MCF 10A (cell line): Measurements from ENCODE around the gene IFT52. TPM values are rescaled to one million over a fixed set of nuclear protein-coding genes. Genes with fewer than 3 reads are reported as not detected.

Experiments
- BruUV-seq: library from RNA; stranded (reverse); fragments of 400-500 nt; replicated peaks from 2 replicates; lab custom pipeline; 2021; lab: Mats Ljungman, UMichigan
- CTCF ChIA-PET: fragments of 300-600 bp; sonication (Branson Sonifier 250); formaldehyde crosslinking; extraction: SDS; loops from one replicate; lab custom pipeline; 2021; ENCODE audit warnings: antibody characterized with exemption, inconsistent platforms; lab: Yijun Ruan, JAX
- POLR2A ChIA-PET: fragments of 300-600, 350-650 bp; sonication (Branson Sonifier 250); formaldehyde crosslinking; extraction: SDS; loops from one replicate; lab custom pipeline; 2020; ENCODE audit warnings: antibody characterized with exemption, inconsistent platforms; lab: Yijun Ruan, JAX
- DNase-seq: peaks from one replicate; pipeline ENCODE4 v3.0.0-alpha.2; 2018; ENCODE audit not compliant: unreplicated experiment
- H3K27ac Mint-ChIP-seq: one replicate; pipeline ENCODE4 v1.8.0; 2022; ENCODE audit warnings: mild to moderate bottlenecking, low read depth, mixed read lengths; ENCODE audit not compliant: unreplicated experiment
- H3K27me3 Mint-ChIP-seq: one replicate; pipeline ENCODE4 v1.8.0; 2022; ENCODE audit warnings: mixed read lengths; ENCODE audit not compliant: insufficient read depth, unreplicated experiment
- H3K36me3 Mint-ChIP-seq: one replicate; pipeline ENCODE4 v1.8.0; 2022; ENCODE audit warnings: mild to moderate bottlenecking, moderate library complexity, mixed read lengths; ENCODE audit not compliant: insufficient read depth, unreplicated experiment
- H3K4me1 Mint-ChIP-seq: one replicate; pipeline ENCODE4 v1.8.0; 2022; ENCODE audit warnings: mixed read lengths; ENCODE audit not compliant: insufficient read depth, unreplicated experiment
- H3K4me3 Mint-ChIP-seq: one replicate; pipeline ENCODE4 v1.8.0; 2022; ENCODE audit warnings: mild to moderate bottlenecking, moderate library complexity, mixed read lengths; ENCODE audit not compliant: unreplicated experiment
- H3K9me3 Mint-ChIP-seq: one replicate; pipeline ENCODE4 v1.8.0; 2022; ENCODE audit warnings: mixed read lengths; ENCODE audit not compliant: unreplicated experiment
- CTCF ChIP-seq: fragments of 200-600 bp; IDR thresholded peaks from one replicate; pipeline ENCODE4 v1.8.0; 2022; ENCODE audit warnings: antibody characterized with exemption, mild to moderate bottlenecking; ENCODE audit not compliant: unreplicated experiment
- intact Hi-C: fragments of 100-400 bp; cut with micrococcal nuclease; formaldehyde crosslinking; loops from 2 replicates; pipeline ENCODE4 v1.14.1; 2022
- total RNA-seq: library from RNA; stranded (reverse); gene quantifications from 2 replicates; pipeline ENCODE4 v1.2.3, GENCODE V29; 2022

The IFT52 gene
- total RNA-seq, 1 experiment from 2014 or later = 21.8 TPM

- POLR2A ChIA-PET = interaction anchor here (0.6 to 1.0 kb wide), 4 partner anchors 27 to 167 kb away, joined by 3 to 4 read pairs (median 4); no protein-coding TSS in a partner anchor
- CTCF ChIA-PET = interaction anchor here (0.6 to 1.1 kb wide), 8 partner anchors 13 to 206 kb away, joined by 3 to 6 read pairs (median 4); no protein-coding TSS in a partner anchor
- H3K27me3 Mint-ChIP-seq = no peaks in the 10 kb centered on the region
- intact Hi-C loops = no loop called here
- TF ChIP-seq CTCF = no peak
- no peak for DNase-seq
- H3K9me3 Mint-ChIP-seq = peaks cover 14% of the 10 kb centered on the region
- BruUV-seq = no TSS peak
- no peak overlapping the region for H3K27ac Mint-ChIP-seq
- H3K4me3 Mint-ChIP-seq = no peak overlapping the region
- H3K36me3 Mint-ChIP-seq = peaks cover 7% of the 10 kb centered on the region
- H3K4me1 Mint-ChIP-seq = peaks cover 5% of the 10 kb centered on the region
Measured at GRCh38 chr20:43542674-43543073, 48.1 kb upstream of the IFT52 start.

- intact Hi-C loops = no loop called here
- TF ChIP-seq CTCF = no peak
- BruUV-seq = no TSS peak
Measured at GRCh38 chr20:43543138-43543537, 47.6 kb upstream of the IFT52 start.

GRCh38 chr20:43544501-43544900, 46.2 kb upstream of the IFT52 start:
- Mint-ChIP-seq H3K27ac (no peak overlapping the region), H3K36me3 (peaks cover 7% of the 10 kb centered on the region), H3K4me1 (no peaks in the 10 kb centered on the region), H3K4me3 (no peak overlapping the region), H3K9me3 (peaks cover 22% of the 10 kb centered on the region), H3K27me3 (no peaks in the 10 kb centered on the region)
- POLR2A ChIA-PET = no interaction called here
- CTCF ChIA-PET = interaction anchor here (0.7 kb wide), 2 partner anchors 126 to 647 kb away, joined by 3 read pairs; no protein-coding TSS in a partner anchor
- no peak for DNase-seq
- intact Hi-C loops = no loop called here
- no peak for TF ChIP-seq CTCF
- no TSS peak for BruUV-seq

More at GRCh38 chr20:43543138-43543537, 47.6 kb upstream of the IFT52 start:
- Mint-ChIP-seq H3K4me3 (no peak overlapping the region), H3K9me3 (peaks cover 18% of the 10 kb centered on the region), H3K27ac (no peak overlapping the region), H3K4me1 (peaks cover 5% of the 10 kb centered on the region), H3K27me3 (no peaks in the 10 kb centered on the region), H3K36me3 (peaks cover 7% of the 10 kb centered on the region)
- no peak for DNase-seq
- ChIA-PET CTCF (interaction anchor here (0.6 to 1.1 kb wide), 6 partner anchors 13 to 206 kb away, joined by 3 to 6 read pairs (median 4); no protein-coding TSS in a partner anchor), POLR2A (interaction anchor here (0.6 to 1.0 kb wide), 4 partner anchors 27 to 166 kb away, joined by 3 to 4 read pairs (median 4); no protein-coding TSS in a partner anchor)

GRCh38 chr20:43545837-43546578, 44.7 kb upstream of the IFT52 start:
- intact Hi-C loops = no loop called here
- CTCF ChIA-PET = interaction anchor here (0.6 to 1.9 kb wide), 5 partner anchors 8 to 572 kb away, joined by 3 to 10 read pairs (median 4); no protein-coding TSS in a partner anchor
- no peak for DNase-seq
- no TSS peak for BruUV-seq
- POLR2A ChIA-PET = interaction anchor here (1.2 kb wide), 1 partner anchor 8 kb away, joined by 4 read pairs; no protein-coding TSS in a partner anchor
- Mint-ChIP-seq H3K4me3 (no peak overlapping the region), H3K27me3 (no peaks in the 10 kb centered on the region), H3K9me3 (peaks cover 22% of the 10 kb centered on the region), H3K36me3 (peaks cover 7% of the 10 kb centered on the region), H3K4me1 (no peaks in the 10 kb centered on the region), H3K27ac (no peak overlapping the region)
- TF ChIP-seq CTCF = no peak
